ENCODE measurements around the gene KRT82.
A peak's percentile ranks its signal among the peaks of the same experiment; 100 is the strongest.
"Not testable (repeated sequence)": the region's sequence is repeated elsewhere in the genome, so short reads cannot be mapped to it uniquely, and the experiment has no call there.

Gene KRT82

DNA sequence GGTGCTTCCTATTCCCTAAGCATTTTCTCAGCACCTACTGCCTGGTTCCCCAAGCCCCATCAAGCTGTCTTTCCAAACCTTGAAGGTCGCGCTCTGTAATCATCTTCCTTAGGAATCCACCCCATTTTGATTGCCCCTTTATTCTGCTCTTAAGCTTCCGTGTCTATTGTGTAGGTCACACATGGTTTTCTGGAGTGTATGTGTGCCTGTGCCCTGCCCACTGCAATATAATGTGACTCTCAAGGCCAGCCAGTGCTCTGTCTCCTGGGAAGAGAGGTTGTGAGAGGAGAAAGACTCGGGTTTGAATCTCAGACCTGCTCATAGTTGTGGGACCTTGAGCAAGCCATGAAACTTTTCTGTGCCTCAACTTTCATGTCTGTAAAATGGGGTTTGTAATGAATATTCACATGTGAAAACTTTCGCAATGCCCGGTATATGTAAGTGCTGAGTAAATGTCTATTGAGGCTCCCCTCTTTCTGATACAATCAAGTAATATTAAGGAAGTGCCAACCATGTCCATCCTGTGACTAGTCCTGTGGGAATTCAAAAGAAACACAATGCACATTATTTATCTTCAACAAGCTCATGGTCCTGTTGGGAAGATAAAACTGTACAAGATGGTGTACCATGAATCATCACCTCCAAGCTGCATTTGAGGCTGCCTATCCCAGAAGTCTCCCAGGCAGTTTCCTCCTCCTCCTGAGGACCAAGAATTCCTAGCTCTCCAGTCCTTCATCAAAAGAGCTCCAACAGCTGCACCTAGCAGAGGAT, 28.8 kb upstream of the KRT82 start:
- no peak for DNase-seq

DNA sequence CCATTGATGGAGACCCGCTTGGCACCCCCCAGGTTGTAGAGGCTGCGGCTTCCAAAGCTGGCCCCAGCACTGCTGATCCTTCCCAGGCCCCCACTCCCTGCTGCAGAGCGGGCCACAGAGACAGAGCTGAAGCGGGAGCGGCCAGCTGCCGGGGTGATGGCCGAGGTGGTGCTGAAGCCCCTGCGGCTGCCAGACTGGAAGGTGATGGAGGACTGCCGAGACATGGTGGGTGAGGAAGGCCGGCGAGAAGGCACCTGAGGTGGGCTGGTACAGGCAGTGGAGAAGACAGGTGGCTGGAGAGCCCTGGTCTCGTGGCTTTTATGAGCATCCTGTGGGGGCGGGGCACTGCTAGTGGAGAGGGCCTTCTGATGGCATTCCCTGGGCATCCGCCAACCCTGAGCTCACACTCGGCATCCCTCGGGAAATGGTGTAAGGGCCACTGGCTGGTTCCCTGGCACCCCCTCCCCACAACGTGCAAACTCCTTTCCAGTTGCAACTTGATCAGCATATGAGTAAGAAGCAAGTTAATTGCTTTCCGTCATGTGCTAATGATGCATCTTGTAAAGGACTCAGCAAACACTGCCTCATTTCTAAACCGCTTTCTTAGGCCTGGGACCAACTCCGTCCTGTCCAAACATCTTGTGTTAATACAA, 28.1 kb upstream of the KRT82 start, which contains the start of gene KRT75:
Gene KRT75 (minus strand): TSS at position 291 of the 653 bp plus-strand sequence. CDS start 67 bp downstream, at position 224.
- no peak for DNase-seq

DNA sequence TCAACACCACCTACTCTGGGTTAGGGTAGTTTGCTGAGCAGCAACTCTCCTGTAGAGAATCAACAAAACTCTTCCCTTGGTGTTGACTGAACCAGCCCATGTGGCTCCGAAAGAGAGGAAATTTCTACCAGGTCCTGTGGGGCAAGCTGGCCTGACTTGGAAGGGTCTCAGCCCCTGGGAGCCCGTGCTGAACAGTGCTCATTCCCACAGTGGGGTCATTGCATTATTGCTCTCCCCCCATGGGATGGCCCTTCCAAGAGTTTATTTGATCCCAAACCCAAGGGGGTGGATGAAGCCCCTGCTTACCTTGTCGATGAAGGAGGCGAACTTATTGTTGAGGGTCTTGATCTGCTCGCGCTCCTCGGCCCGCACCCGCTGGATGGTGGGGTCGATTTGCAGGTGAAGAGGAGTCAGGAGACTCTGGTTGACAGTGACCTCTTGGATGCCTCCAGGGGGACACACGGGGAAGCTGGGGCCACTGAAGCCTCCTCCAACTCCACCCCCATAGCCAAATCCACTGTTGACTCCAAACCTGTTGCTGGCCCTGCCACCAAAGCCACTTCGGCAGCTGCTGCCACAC, 27.5 kb upstream of the KRT82 start:
- no peak for DNase-seq

DNA sequence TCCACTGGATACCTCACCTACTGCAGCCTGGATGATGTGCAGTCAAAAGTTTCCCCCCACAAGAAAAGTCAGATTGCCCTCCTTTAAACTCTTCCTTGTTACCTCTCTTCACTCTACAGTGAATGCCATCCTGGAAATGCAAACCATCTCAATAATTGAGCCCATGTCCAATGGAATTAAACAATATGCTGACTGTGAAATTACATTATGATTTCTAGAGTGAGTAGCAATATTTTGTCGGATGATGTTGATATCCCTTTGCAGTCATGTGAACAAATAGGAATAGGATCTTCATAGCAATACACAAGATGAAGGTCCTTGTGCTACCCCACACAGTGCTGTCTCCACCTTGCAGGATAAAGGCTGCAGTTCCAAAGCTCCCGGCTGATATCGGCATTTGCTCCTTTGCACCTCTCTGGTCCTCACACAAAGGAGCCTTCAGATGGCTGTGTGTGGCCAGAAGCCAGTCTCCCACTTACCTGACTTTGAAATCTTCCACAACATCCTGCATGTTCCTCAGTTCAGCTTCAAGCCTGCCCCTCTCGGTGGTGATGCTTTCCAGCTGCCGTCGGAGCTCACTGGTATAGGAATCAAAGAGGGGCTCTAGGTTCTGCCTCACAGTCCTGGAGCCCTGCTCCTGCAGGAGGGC, 26.5 kb upstream of the KRT82 start:
- DNase-seq = no peak

DNA sequence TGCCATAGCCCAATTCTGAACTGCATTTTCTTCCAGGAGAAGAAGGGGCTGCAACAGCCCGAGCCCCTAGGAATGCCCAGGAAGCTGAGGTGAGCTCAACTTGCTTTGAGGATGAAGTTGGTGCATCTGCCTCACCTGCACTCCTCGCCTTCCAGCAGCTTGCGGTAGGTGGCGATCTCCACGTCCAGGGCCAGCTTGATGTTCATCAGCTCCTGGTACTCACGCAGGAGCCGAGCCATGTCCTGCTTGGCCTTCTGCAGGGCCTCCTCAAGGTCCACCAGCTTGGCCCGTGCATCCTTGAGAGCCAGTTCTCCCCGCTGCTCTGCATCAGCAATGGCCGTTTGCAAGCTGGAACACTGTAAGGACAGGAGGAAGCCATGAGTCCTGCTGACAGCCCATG, 22.0 kb upstream of the KRT82 start:
- DNase-seq = no peak

DNA sequence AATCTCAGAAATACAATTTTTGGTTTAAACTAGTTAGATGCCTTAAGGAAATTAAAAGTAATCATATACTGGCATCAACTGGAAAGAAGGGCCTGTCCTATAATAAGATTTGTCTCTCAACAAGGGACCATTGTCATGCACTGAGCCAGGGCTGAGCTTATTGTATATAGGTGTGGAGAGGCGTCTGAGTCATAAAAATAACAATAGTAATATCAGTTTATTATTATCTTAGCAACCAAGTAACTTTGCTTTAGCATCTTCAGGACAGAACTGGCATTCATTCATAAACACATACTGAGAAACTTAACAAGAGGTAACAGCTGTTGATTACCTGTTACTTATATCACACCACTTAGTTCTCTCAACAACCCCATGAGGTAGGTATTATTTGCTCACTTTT, 20.9 kb upstream of the KRT82 start:
- DNase-seq = no peak

DNA sequence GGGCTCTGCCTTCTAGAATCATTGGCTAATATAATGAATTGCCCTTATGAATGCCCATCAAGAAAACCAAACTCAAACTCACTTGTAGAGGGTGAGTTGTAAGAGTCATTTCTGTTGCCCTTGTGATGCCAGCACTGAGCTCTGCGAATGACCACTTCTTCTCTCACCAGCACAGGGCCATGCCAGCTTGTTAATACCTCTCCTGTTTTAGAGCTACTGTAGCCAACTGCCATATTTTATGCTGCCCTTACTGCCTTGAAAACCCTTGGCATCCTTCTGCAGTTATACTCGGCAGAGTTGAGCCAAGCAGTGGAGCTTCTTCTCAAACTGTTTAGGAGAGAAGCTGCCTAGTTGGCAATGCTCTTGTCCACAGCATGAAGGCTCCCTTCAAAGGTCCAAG, 19.9 kb upstream of the KRT82 start:
- no peak for DNase-seq

DNA sequence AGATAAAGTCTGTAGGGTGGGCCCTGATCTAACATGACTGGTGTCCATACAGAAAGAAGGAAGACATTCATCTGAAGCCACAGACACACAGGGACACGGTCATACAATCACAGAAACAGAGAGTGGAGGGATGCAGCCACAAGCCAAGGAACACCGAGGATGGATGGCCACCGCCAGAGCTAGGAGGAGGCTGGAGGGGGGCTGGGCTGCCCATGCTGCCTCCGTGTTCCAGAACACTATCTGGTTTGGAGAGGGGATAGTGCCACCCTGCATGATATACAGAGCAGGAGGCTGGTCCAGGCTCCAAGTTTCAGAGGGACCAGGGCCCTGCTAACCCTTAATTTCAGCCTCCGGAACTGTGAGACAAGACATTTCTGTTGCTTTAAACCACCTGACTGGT, 19.3 kb upstream of the KRT82 start:
- no peak for DNase-seq

DNA sequence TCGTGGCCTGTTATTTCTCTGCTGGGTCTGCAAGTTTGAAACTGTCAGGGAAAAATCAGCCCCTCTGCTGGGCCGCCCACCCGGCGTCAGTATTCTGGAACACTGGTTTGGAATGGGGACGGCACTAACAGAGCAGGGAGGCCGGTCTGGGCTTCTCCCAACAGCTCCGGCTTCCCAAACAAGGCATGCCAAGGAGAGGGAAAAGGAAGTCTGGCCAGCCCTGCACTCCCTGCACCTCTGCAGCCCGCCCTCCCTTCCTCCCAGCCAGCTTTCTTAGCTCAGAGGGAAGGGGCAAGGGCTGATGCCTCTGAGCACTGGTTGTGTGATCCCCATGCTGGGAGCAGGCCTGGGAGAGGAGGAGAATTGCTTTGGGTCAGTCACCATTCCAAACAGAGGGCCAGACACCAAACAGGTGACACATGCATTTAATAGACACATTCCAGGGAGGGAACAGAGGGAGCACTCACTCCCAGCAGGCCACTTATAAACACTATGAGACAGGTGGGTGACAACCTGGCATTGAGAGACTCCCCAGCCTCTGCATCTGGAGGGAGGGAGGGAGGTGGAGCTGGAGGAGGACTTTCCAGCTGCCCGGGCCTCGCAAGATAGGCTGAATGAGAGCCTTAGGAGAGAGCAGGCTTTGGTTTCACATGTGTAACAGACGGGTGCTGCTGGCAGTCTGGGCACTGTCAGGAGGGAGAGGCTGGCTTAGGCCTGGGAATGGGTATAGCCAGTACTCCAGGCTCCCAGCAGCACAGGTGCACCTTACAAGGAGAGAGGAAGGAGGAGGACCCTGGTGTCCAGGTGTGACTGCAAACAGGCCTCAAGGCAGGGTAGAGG, 17.7 kb upstream of the KRT82 start:
- DNase-seq = no peak

DNA sequence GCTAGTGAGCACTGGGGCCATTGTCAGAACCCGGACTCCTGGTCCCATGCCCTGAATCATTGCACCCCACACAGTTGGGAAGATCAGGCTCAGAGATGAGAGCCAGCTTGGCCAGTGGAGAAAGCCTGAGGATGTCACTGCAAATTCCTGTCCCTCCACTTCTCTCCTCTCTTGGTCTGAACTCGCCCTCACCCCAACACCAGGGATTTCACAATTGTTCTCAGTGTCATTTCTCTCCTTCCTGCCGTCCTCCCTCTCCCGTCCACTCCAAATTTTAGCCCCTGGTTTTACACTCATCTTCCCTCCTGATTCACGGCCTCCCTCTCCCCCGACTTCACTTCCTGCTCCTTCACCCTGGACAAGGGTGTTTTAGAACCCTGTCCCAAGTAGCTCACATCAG, 16.9 kb upstream of the KRT82 start:
- no peak for DNase-seq

DNA sequence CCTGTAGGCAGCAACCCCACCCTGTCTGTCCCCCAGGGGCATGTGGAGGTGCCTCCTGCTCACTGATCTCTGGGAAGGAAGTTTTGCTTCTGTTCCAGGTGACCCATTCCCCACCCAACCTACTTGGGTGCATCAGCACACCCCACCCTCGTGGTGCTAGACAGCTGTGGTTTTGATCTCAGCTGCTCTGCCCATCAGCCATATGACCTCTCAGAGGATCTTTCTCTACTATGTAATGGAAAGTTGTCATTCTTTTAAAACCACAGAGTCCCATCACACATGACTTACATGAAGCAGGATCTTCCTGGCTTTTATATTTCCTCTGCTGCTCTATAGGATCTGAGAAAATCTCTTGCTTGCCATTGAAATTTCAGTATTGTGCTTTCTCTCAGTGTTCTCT, 13.5 kb upstream of the KRT82 start:
- DNase-seq = no peak

DNA sequence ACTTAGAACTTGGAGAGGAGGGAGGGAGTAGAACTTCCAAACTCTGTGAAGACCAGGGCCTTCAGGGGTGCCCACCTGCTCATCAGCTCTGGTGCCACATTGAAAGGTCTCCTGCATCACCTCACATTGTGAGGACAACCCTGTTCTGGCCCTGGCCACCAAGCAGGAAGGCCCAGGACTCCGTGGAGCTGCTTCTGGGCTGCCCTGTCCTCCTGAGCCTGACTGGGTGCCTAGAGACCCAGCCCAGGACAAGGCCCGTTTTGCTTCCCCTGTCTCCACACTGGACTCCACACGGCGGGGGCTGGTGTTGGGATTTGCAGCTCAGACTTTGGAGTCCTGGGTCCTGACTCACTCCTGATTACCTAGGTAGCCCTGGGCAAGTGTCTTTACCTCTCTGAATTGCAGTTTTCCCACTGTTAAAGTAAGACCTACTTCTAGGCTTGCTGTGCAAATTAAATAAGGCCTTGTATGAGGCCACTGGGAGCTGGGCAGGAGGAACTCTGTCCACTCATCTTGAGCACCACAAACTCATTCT, 12.5 kb upstream of the KRT82 start:
- no peak for DNase-seq

DNA sequence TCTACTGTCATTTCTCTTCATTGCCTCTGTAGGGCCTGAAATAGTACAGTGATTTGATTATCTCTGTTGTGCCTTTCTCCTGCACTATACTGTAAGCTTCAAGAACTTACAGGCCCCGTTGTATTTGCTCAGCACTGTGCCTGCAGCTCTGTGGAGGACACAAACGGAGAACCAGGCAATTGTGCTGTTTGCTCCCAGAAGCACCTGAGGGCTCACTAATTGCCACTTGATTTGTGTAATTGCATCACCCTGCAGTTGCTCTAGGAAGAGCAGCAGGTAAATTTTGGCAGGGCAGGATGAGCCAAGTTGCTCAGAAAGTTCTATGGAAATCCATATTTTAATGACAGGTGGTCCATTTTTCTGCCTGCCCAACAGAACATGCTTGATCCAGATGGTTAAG, 11.6 kb upstream of the KRT82 start:
- DNase-seq = no peak

DNA sequence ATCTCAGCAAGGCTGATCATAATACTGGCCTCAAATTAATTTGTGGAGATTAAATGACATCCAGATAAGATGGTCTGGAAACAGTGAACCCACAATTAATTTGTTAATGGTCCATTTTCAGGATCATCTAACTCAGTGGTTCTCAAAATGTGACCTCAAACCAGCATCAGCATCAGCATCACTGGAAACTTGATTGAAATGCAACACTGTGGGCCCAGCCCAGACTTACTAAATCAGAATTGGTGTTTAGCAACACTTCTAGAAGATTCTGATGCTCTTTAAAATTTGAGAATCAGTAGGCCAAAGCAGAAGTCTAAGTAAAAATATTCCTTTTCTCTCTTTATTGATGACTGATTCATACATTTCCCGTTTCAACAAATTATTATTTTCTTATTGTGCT, 10.7 kb upstream of the KRT82 start:
- peak; percentile 41 for DNase-seq

DNA sequence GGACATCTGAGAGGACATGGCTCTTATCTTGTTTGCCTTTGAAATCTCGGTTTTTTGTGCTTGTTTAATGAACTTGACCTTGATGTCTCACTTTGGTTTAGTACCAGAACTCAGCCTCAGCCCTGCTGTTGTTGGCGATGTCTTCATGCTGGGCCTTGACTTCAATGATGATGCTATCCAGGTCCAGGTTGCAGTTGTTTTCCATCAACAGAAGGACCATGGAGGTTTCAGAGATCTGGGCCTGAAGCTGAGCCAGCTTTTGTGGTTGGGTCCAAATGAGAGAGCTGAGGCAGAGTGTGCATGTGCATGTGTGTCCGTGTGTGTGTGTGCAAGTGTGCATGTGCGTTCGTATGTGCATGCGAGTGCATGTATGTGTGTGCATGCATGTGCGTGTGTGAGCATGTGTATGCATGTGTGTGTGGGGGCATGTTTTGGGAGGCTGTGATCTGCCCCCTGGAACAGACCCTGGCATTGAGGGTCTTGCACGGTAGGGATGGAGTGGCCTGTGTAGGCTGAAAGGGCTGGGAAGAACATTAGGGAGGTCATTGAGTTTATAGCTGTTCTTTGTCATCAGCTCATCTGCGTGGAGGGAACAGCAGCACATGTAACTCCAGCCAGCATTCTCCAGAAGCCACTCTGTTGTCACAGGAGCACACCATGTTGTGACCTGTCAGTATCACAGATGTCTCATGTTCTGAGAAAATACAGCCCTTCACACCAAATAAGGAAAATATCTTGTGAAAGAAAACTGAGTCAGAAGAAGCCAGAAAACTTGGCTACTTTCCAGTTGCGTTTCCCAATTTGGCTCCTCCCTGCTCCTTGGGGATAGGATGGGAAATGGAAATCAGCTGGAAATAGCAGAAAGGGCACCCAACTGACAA, 10.0 kb upstream of the KRT82 start:
- DNase-seq = peak; percentile 89

DNA sequence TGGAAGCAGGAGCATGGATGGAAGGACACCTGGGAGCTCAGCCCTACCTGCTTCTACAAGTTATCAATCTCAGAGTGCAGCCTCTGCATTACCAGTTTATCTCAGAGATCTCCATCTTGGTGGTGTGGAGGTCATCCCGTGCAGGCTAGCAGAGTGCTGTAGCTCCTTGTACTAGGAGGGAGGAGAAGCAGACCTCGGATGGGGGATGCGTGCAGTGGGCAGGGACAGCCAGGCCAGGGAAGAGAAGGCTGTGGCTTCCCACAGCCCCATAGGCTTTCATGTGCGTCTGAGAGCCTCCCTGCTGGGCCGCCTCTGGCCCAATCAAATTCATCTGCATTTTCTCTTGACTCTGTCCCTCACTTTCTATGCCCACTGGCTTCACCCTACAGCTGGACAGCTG, 8.8 kb upstream of the KRT82 start:
- DNase-seq = no peak

DNA sequence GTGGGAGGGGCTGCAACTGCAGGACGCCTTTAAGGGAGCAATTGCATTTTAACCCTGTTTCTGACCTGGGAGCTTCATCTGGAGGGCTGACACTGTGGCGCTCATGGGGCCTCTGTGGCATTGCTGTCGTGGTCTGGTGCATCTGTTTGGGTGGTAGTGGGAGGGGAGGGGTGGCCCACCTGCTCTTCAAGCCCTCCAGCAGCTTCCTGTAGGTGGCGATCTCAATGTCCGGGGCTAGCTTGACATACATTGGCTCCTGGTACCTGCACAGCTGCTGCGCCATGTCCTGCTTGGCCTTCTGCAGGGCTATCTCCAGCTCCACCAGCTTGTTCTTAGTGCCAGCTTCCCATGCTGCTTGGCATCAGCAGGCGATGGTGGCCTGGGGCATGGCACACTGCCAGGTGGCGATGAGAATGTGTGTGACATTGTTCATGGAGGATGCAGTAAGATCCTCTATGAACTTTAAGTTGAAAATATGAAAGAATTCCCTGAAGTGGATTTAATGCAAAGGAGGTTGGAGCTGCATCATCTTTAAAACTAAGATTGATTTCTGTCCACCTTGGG, 7.7 kb upstream of the KRT82 start:
- DNase-seq = no peak

DNA sequence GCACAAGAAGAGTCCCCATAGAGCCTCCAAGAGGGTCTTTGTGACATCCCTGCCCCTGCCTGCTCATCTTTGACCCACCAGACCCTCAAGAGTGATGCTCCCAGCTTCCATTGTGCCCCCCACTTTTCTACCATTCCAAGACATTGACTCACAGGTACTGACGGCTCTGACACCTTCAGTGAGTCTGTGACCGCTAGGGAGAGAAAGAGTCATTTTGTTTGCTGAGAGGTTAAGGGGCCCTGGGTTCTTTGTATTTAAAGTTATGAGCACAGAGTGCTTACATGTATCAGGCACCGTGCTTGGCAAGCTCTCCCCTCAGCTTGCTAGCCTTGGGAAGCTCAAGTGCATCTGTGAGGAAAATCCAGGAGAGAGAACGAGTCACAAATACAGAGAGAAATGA, 7.1 kb upstream of the KRT82 start:
- DNase-seq = no peak

DNA sequence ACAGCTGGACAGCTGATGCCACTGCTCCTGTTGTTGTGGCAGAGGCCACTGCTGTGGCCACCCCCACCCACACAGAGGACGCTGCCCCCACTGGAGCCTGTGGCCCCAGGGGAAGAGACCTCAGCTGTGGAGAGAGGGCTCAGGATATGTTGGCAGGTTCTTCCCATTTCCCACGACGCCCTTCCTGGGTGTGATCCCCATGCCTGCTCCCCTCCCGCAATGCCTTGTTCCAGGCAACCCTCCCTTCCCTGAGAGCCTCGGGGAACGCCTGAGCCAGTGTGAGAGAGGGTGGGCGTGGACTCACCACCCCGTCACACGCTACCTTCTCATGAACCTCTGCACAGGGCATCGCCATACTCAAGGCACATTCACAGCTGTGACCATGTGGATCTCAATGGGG, 5.7 kb upstream of the KRT82 start:
- no peak for DNase-seq

DNA sequence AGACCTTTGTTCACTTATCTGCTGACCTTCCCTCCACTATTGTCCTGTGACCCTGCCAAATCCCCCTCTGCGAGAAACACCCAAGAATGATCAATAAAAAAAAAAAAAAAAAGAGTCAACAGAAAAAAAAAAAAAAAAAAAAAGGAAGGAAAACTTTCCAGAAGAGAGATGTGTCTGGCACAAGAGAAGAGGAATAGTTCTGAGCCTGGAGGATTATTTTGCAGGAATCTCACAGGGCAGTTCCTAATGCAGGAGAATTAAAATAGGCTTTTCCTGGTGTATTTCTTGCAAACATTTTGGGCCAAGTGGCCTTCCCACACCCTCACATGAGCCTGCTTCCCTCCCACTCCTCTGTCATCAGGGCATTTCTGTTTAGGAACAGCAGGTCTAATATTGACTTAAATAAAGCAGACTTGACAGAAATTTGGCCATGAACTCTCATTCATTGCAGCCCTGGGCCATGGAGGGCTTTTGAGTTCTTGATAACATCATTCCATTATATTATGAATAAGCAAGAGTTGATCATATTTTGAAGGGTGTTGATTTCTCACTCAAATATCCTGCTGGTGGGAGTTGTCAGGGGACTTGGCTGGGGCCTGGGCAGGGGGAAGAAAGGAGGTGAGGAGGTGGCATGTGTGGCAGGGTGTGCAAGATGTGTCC, 4.6 kb upstream of the KRT82 start:
- DNase-seq = not testable (repeated sequence)

DNA sequence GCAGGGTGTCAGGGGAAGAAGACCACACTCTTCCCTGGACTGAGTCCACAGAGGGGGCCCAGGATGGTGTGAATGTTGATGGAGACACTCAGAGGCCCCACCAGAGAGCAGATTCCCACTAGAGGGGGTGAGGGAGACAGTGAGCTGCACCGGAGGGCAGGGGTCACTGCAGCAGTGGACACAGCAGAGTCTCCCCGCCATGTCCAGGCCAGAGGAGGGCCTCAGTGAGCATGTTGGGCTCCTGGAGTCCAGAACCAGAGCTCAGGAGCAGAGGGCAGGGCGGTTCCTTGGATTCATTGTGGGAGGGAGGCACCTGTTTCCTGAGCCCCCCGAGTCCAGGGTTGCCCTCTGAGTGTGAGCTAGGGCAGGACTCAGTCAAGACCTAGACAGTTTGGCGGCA, 1.8 kb upstream of the KRT82 start:
- DNase-seq = no peak

Measured in suppressor macrophage treated with lipopolysaccharide for 4 hours (primary cell).